Sigmoid colon (tissue), 7 donors: ENCODE results near the gene METTL8. TPM values are rescaled to one million over a fixed set of nuclear protein-coding genes. Genes with fewer than 3 reads are reported as not detected.
A peak's percentile ranks its signal among the peaks of the same experiment; 100 is the strongest.

Source experiments
- DNase-seq: peaks from one replicate; pipeline ENCODE4 v3.0.0-alpha.2; 2019
- H3K27ac ChIP-seq, 4 donors: fragments of 200-600 bp; sonication (generic); one replicate each; pipeline ENCODE4 v1.5.1; 2016 to 2019; ENCODE audit warnings: mild to moderate bottlenecking in 1 of 4
- H3K27me3 ChIP-seq, 3 donors: fragments of 200-600 bp; sonication (generic); one replicate each; pipeline ENCODE4 v1.5.1; 2019; ENCODE audit warnings: mild to moderate bottlenecking in 1 of 3
- H3K36me3 ChIP-seq, 4 donors: fragments of 200-600 bp; sonication (generic); one replicate each; pipeline ENCODE4 v1.5.1; 2016 to 2019
- H3K4me1 ChIP-seq, 4 donors: fragments of 200-600 bp; sonication (generic); one replicate each; pipeline ENCODE4 v1.5.1; 2017 to 2019
- H3K4me3 ChIP-seq, 4 donors: fragments of 200-600 bp; sonication (generic); one replicate each; pipeline ENCODE4 v1.5.1; 2017 to 2019; ENCODE audit warnings: mild to moderate bottlenecking in 2 of 4, moderate library complexity in 1 of 4
- H3K9me3 ChIP-seq, 4 donors: fragments of 200-600 bp in 3 of 4; sonication (generic) in 3 of 4; one replicate each; pipeline versions ENCODE4 v1.5.1 to v1.6.1; 2013 to 2019
- EP300 ChIP-seq, 4 donors: sonication (generic); formaldehyde crosslinking; IDR thresholded peaks; one replicate each; pipeline ENCODE4 v1.6.1; 2017; ENCODE audit warnings: antibody characterized with exemption in 4 of 4
- POLR2A ChIP-seq, 2 donors: fragments of 450-650 bp; IDR thresholded peaks; one replicate each; pipeline ENCODE4 v1.6.1; 2016; ENCODE audit warnings: antibody characterized with exemption in 2 of 2, mild to moderate bottlenecking in 2 of 2, moderate library complexity in 2 of 2
- POLR2AphosphoS5 ChIP-seq, 4 donors: sonication (generic); formaldehyde crosslinking; IDR thresholded peaks; one replicate each; pipeline ENCODE4 v1.6.1; 2017; ENCODE audit warnings: antibody characterized with exemption in 4 of 4
- WGBS, 2 donors: extraction: QIAGEN DNeasy Blood & Tissue Kit; methylation state at CpG; one replicate each; pipeline ENCODE4 v1.1.7; 2013; 5-methylcytosine and 5-hydroxymethylcytosine counted together
- intact Hi-C: fragments of 100-400 bp; cut with DNase I; formaldehyde crosslinking; loops from one replicate; pipeline ENCODE4 v1.15.1; 2023
- polyA plus RNA-seq, 3 donors: library from polyadenylated mRNA; stranded (reverse); fragments of 200-250 nt; gene quantifications; one replicate each; pipeline ENCODE4 v1.2.3, GENCODE V29; 2013
- total RNA-seq, 4 donors: library from RNA; depleted of rRNA; stranded (reverse); fragments of >200 nt; gene quantifications; one replicate each; pipeline ENCODE4 v1.1.0, GENCODE V29; 2016
- TF ChIP-seq, protein P1 (sequence below), 4 experiments: fragments of 450-650 bp in 3 of 4; fragments of 200-600 bp in 1 of 4; IDR thresholded peaks; one replicate each; pipeline ENCODE4 v1.5.1; 2016 to 2019; ENCODE audit warnings: antibody characterized with exemption in 4 of 4, mild to moderate bottlenecking in 3 of 4, moderate library complexity in 2 of 4
- donor health status: healthy with polysubstance abuse.
- donor health status: Bipolar disorder and iron deficiency.
- donor health status: healthy.

The METTL8 gene
- total and polyA plus RNA-seq, 7 donors: 3.0 to 42.7 (median 30.1) TPM

DNA sequence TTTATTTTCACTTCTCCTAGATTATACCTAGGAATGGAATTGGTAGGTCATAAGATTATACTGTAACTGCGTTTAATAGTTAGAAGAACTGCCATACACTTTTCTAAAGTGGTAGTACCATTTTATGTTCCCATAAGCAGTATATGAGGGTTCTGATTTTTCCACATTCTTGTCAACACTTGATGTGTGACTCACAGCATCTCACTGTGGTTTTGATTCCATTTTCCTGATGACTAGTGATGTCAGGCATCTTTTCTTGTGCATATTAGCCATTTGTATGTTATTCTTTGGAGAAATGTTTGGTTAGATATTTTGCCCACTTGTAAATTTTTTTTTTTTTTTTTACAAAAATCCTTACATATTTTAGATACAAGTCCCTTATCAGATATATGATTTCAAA, 2.5 kb upstream of the METTL8 start:
- peaks cover 0 to 37% (median 10%) of the 10 kb centered on the region in 4 donors for H3K36me3 ChIP-seq
- no peak overlapping the region for H3K27ac ChIP-seq
- DNase-seq: no peak
- WGBS, 2 donors: 89 to 90% methylated on average over 1 of the region's 1 CpG
- H3K4me1 ChIP-seq: peaks cover 0 to 33% (median 26%) of the 10 kb centered on the region in 4 donors
- H3K9me3 ChIP-seq: no peaks in the 10 kb centered on the region
- H3K27me3 ChIP-seq: no peaks in the 10 kb centered on the region
- intact Hi-C loops: loop anchor here (10.0 kb wide), 1 partner anchor 248 kb away; the partner anchor contains the start of gene DYNC1I2
- TF ChIP-seq EP300 (IDR thresholded peaks at IDR 0.05): no peak
- no peak overlapping the region for H3K4me3 ChIP-seq

DNA sequence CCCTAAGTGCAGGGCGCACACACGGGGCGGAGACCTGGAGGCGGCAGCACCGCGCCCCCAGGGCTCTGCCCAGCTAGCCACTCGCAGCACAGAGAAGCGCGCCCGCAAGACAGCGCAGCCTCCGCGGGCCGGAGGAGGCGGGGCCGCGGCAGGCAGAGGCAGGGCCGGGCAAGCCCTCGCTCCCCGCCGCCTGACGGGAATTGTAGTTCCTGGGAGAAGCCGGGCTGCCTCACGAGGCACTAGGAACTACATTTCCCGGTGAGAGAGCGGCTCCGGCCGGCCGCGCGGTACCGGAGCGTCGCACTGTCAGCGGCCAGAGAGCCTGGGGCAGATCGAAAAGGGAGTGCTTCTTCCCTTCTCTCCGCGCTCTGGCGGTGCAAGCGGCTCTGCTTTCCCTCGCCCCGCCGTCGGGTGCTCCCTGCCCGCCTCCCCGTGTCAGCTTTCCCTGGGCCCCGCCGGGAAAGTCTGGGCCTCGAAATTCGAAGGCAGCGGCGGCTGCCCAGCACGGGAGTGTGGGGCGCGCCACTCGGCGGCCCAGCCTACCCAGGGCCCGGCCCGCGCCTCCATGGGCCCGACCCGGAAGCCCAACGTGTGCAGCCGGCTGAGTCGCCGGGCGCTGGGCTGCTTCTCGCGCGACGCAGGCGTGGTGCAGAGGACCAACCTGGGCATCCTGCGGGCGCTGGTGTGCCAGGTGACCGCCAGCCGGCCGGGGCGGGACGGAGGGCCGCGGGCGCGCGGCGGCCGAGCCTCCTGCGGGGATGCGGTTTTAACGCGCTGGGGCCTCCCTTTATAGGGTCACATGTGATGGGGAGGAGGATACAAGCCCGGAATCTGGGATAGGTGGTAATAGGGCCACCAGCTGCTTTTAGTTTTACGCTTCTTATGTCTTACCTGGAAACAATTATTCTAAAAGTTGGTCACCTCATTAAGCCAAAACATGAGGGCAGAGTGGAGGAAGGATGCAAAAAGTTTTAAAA, 511 bp upstream of the METTL8 start, which contains the start of gene DCAF17:
Gene DCAF17 (plus strand): TSS at position 214 of the 977 bp plus-strand sequence. CDS start 352 bp downstream, at position 566.
- intact Hi-C loops: loop anchor here (1.0 to 10.0 kb wide), 5 partner anchors 88 to 505 kb away; partner anchors contain the start of genes CYBRD1, DYNC1I2, GORASP2 and TLK1
- H3K27ac ChIP-seq: peak within 1 kb of the TSS; percentile 88 to 99 (median 97)
- peak within 1 kb of the TSS; percentile 60 to 88 (median 78) for H3K4me3 ChIP-seq
- no peaks in the 10 kb centered on the region for H3K27me3 ChIP-seq
- TF ChIP-seq, protein P1, sequence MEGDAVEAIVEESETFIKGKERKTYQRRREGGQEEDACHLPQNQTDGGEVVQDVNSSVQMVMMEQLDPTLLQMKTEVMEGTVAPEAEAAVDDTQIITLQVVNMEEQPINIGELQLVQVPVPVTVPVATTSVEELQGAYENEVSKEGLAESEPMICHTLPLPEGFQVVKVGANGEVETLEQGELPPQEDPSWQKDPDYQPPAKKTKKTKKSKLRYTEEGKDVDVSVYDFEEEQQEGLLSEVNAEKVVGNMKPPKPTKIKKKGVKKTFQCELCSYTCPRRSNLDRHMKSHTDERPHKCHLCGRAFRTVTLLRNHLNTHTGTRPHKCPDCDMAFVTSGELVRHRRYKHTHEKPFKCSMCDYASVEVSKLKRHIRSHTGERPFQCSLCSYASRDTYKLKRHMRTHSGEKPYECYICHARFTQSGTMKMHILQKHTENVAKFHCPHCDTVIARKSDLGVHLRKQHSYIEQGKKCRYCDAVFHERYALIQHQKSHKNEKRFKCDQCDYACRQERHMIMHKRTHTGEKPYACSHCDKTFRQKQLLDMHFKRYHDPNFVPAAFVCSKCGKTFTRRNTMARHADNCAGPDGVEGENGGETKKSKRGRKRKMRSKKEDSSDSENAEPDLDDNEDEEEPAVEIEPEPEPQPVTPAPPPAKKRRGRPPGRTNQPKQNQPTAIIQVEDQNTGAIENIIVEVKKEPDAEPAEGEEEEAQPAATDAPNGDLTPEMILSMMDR (IDR thresholded peaks at IDR 0.05): no peak
- TF ChIP-seq POLR2AphosphoS5 (IDR thresholded peaks at IDR 0.05) (peak; percentile 62 to 85 (median 81)), POLR2A (IDR thresholded peaks at IDR 0.05) (peak in 1 of 2 donors; percentile 59), EP300 (IDR thresholded peaks at IDR 0.05) (no peak)
- WGBS, 2 donors: 0% methylated on average over 92 of the region's 92 CpGs
- H3K4me1 ChIP-seq: peaks cover 0 to 46% (median 33%) of the 10 kb centered on the region in 4 donors
- H3K36me3 ChIP-seq: peaks cover 0 to 19% (median 2%) of the 10 kb centered on the region in 4 donors
- DNase-seq: peak; percentile 97
- H3K9me3 ChIP-seq: no peaks in the 10 kb centered on the region

DNA sequence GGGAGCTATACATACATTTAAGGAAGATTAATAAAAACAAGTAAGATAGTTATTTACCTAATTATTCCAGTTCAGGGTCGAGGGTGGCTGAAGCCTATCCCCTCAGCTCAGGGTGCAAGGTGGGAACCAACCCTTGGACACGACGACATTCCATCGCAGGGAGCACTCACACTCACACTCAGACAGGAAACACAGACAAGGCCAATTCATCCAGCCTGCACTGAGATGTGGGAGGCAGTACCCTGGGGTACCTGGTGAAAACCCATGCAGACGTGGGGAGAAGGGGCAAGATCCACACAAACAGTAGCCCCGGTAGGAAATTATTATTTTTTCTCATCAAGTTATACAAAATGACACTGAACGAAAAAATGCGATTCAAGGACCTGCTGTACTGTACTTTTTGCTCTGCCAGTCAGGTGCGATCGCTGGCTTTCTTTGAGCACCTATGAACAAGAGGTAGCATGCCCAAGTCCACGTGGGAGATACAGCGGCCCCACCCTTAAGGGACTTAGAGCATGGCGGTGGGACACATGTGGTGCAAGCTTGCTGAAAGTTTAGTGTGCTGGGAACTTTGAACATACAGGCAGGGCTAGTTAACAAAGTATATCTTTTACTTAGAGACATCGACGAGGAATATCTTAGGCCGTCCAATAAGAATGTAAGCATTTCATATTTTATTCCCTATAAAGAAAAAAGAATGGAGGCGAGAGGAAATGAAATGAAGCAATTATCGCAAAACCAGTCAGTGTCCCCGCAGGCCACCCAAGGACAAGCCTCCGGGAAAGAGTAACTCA, 624 bp downstream of the METTL8 start:
- peak overlapping the region; percentile 88 to 99 (median 97) for H3K27ac ChIP-seq
- no peaks in the 10 kb centered on the region for H3K27me3 ChIP-seq
- WGBS, 2 donors: 4 to 20% methylated on average over 20 of the region's 20 CpGs
- TF ChIP-seq POLR2A (IDR thresholded peaks at IDR 0.05) (no peak), POLR2AphosphoS5 (IDR thresholded peaks at IDR 0.05) (no peak), EP300 (IDR thresholded peaks at IDR 0.05) (no peak)
- TF ChIP-seq, protein P1 (IDR thresholded peaks at IDR 0.05): no peak
- intact Hi-C loops: loop anchor here (5.0 to 10.0 kb wide), 2 partner anchors 252 to 271 kb away; partner anchors contain the start of genes DYNC1I2 and TLK1
- peaks cover 0 to 19% (median 2%) of the 10 kb centered on the region in 4 donors for H3K36me3 ChIP-seq
- no peaks in the 10 kb centered on the region for H3K9me3 ChIP-seq
- DNase-seq: no peak
- peaks cover 0 to 46% (median 33%) of the 10 kb centered on the region in 4 donors for H3K4me1 ChIP-seq
- H3K4me3 ChIP-seq: peak overlapping the region; percentile 60 to 88 (median 78)

DNA sequence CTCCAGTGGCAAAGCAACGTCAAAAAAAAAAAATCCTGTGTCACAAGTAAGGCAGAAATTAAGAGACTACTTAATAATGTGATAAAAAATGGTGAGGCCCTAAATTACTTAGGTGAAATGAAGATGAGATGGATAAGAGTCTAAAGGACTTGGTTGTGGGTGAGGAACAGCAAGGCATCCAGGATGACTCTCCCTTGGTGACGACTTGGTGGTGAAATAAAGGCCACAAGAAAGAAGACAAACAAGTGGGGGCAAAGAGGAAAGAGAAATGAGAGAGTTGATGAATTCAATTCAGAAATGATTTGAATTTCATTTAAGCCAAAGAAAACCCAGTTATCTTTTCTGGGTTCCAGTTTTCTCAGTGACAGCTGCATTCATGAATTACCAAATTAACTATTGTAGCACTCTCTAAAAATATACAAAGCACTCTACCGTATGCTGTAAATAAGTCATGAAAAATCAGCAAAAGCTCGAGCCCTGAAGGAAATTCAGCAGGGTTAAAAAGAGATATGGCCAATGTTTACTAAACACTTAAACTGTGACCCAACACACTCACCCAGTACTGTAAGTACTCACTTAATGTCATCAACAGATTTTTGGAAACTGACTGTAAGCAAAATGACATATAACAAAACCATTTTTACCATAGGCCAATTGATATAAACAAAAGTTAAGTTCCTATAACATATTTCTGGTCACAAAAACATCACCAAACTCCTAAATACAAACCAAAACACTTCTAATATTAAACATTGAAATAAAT, 1.4 kb downstream of the METTL8 start:
- H3K4me3 ChIP-seq: peak overlapping the region in 2 of 4 donors; percentile 87 to 88
- WGBS, 2 donors: 55 to 59% methylated on average over 4 of the region's 4 CpGs
- intact Hi-C loops: loop anchor here (5.0 to 10.0 kb wide), 2 partner anchors 252 to 270 kb away; partner anchors contain the start of genes DYNC1I2 and TLK1
- TF ChIP-seq POLR2A (IDR thresholded peaks at IDR 0.05) (no peak), POLR2AphosphoS5 (IDR thresholded peaks at IDR 0.05) (no peak), EP300 (IDR thresholded peaks at IDR 0.05) (no peak)
- TF ChIP-seq, protein P1 (IDR thresholded peaks at IDR 0.05): no peak
- H3K27ac ChIP-seq: peak overlapping the region; percentile 88 to 99 (median 97)
- no peak for DNase-seq
- no peaks in the 10 kb centered on the region for H3K9me3 ChIP-seq
- H3K27me3 ChIP-seq: no peaks in the 10 kb centered on the region
- H3K36me3 ChIP-seq: peaks cover 0 to 15% (median under 1%) of the 10 kb centered on the region in 4 donors
- peaks cover 0 to 46% (median 33%) of the 10 kb centered on the region in 4 donors for H3K4me1 ChIP-seq
